Fibroblast of lung (primary cell): ENCODE data around the gene GREB1.

Experiments
- EZH2 ChIP-seq: IDR thresholded peaks from 2 replicates; pipeline ENCODE4 v1.5.1; 2012; ENCODE audit warnings: low read length, control low read depth, mild to moderate bottlenecking; ENCODE audit errors: missing control alignments
- TF ChIP-seq, protein P1 (sequence below), 2 donors: IDR thresholded peaks in 1 of 2; conservative IDR thresholded peaks in 1 of 2; 1 replicate in 1 of 2; 2 replicates in 1 of 2; pipeline ENCODE4 v1.5.1; 2011 to 2012; ENCODE audit warnings: low read length in 2 of 2, control low read depth in 1 of 2, inconsistent platforms in 1 of 2, low read depth in 1 of 2, mild to moderate bottlenecking in 1 of 2

DNA sequence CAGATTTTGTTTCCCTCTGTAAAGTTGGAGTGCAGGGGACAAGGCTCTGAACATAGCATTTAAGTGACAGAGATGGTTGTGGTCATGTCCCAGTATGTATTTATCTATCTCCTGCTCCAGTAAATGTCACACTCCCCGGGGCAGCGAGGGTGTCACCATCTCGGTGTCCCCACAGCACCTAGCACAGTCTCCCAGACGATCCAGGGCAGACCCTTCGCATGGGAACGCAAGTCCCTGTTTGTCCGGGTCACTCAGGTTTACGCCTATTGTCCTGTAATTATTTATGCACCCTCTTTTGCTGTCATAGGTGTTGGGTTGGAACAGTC lies 148.7 kb downstream of the GREB1 start:
- TF ChIP-seq, protein P1, sequence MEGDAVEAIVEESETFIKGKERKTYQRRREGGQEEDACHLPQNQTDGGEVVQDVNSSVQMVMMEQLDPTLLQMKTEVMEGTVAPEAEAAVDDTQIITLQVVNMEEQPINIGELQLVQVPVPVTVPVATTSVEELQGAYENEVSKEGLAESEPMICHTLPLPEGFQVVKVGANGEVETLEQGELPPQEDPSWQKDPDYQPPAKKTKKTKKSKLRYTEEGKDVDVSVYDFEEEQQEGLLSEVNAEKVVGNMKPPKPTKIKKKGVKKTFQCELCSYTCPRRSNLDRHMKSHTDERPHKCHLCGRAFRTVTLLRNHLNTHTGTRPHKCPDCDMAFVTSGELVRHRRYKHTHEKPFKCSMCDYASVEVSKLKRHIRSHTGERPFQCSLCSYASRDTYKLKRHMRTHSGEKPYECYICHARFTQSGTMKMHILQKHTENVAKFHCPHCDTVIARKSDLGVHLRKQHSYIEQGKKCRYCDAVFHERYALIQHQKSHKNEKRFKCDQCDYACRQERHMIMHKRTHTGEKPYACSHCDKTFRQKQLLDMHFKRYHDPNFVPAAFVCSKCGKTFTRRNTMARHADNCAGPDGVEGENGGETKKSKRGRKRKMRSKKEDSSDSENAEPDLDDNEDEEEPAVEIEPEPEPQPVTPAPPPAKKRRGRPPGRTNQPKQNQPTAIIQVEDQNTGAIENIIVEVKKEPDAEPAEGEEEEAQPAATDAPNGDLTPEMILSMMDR (conservative IDR thresholded peaks at IDR 0.05 in 1 of 2, IDR thresholded peaks at IDR 0.05 in 1 of 2; ENCODE audit: low read depth in 1 of 2, low read length in 2 of 2), result no peak
- no peak for TF ChIP-seq EZH2
